ENCODE measurements around the gene PLAC8L1.
"Not testable (repeated sequence)": the region's sequence is repeated elsewhere in the genome, so short reads cannot be mapped to it uniquely, and the experiment has no call there.

PLAC8L1 gene

GRCh38 chr5:146105477-146105876, at the start of gene PLAC8L1:
Gene PLAC8L1, minus strand, starts transcription at chr5:146105577. Its CDS starts 1,266 bp downstream, at chr5:146104311.
- no peak for DNase-seq

- peak; percentile 38 for DNase-seq
These were observed 46.6 kb upstream of the PLAC8L1 start for GRCh38 chr5:146151970-146152369.

- no peak for DNase-seq
These were observed 32.6 kb upstream of the PLAC8L1 start for GRCh38 chr5:146137967-146138403.

GRCh38 chr5:146130440-146131045, 25.2 kb upstream of the PLAC8L1 start:
- DNase-seq = peak; percentile 36

- DNase-seq = no peak
These were observed 20.7 kb upstream of the PLAC8L1 start for GRCh38 chr5:146126068-146126467.

- DNase-seq = no peak
These were observed 19.2 kb upstream of the PLAC8L1 start for GRCh38 chr5:146124580-146124979.

- not testable (repeated sequence) for DNase-seq
These were observed 16.1 kb upstream of the PLAC8L1 start for GRCh38 chr5:146121451-146121850.

GRCh38 chr5:146118322-146118721, 12.9 kb upstream of the PLAC8L1 start:
- no peak for DNase-seq

GRCh38 chr5:146117216-146117615, 11.8 kb upstream of the PLAC8L1 start:
- not testable (repeated sequence) for DNase-seq

- no peak for DNase-seq
These were observed 11.0 kb upstream of the PLAC8L1 start for GRCh38 chr5:146116361-146116760.

GRCh38 chr5:146112476-146112875, 7.1 kb upstream of the PLAC8L1 start:
- DNase-seq = no peak

- no peak for DNase-seq
These were observed 6.0 kb upstream of the PLAC8L1 start for GRCh38 chr5:146111409-146111808.

GRCh38 chr5:146109379-146109778, 4.0 kb upstream of the PLAC8L1 start:
- no peak for DNase-seq

- DNase-seq = not testable (repeated sequence)
These were observed 3.5 kb upstream of the PLAC8L1 start for GRCh38 chr5:146108870-146109269.

GRCh38 chr5:146107901-146108300, 2.5 kb upstream of the PLAC8L1 start:
- DNase-seq = no peak

GRCh38 chr5:146103594-146103993, 1.8 kb downstream of the PLAC8L1 start:
- peak; percentile 12 for DNase-seq

GRCh38 chr5:146101646-146102045, 3.7 kb downstream of the PLAC8L1 start:
- no peak for DNase-seq

- no peak for DNase-seq
These were observed 7.3 kb downstream of the PLAC8L1 start for GRCh38 chr5:146098047-146098446.

- no peak for DNase-seq
These were observed 13.5 kb downstream of the PLAC8L1 start for GRCh38 chr5:146091881-146092280.

GRCh38 chr5:146089287-146089686, 16.1 kb downstream of the PLAC8L1 start:
- no peak for DNase-seq

- DNase-seq = no peak
These were observed 17.3 kb downstream of the PLAC8L1 start for GRCh38 chr5:146088098-146088497.

GRCh38 chr5:146084376-146084775, 21.0 kb downstream of the PLAC8L1 start:
- DNase-seq = no peak

- DNase-seq = peak; percentile 11
These were observed 22.6 kb downstream of the PLAC8L1 start for GRCh38 chr5:146082798-146083197.

- DNase-seq = no peak
These were observed 23.8 kb downstream of the PLAC8L1 start for GRCh38 chr5:146081556-146081955.

- peak; percentile 89 for DNase-seq
These were observed 25.5 kb downstream of the PLAC8L1 start for GRCh38 chr5:146079695-146080373.
